Gastrocnemius medialis (tissue), 4 donors: ENCODE data around the gene AKAP8L. TPM values are rescaled to one million over a fixed set of nuclear protein-coding genes. Genes with fewer than 3 reads are reported as not detected.

Experiments
- ATAC-seq, 2 donors: fragments of 150-250 bp; one replicate each; pipeline ENCODE4 v1.9.1; 2016
- DNase-seq, 2 donors: peaks; one replicate each; pipeline ENCODE4 v3.0.0-alpha.2; 2019
- H3K27ac ChIP-seq, 4 donors: fragments of 200-600 bp; sonication (generic); 1 replicate in 1 of 4; 2 replicates in 3 of 4; pipeline ENCODE4 v1.5.1; 2016 to 2018; ENCODE audit warnings: mild to moderate bottlenecking in 2 of 4, moderate library complexity in 1 of 4
- H3K27me3 ChIP-seq, 3 donors: fragments of 200-600 bp; sonication (generic) in 2 of 3; 1 replicate in 1 of 3; 2 replicates in 2 of 3; pipeline versions ENCODE4 v1.5.1 to v1.6.0; 2016 to 2019; ENCODE audit warnings: mild to moderate bottlenecking in 1 of 3, moderate library complexity in 1 of 3
- H3K36me3 ChIP-seq, 2 donors: fragments of 200-600 bp; sonication (generic) in 1 of 2; one replicate each; pipeline ENCODE4 v1.5.1; 2017 to 2018
- H3K4me1 ChIP-seq, 2 donors: fragments of 200-600 bp; sonication (generic) in 1 of 2; one replicate each; pipeline ENCODE4 v1.5.1; 2016 to 2017; ENCODE audit warnings: mild to moderate bottlenecking in 2 of 2
- H3K4me3 ChIP-seq, 4 donors: fragments of 200-600 bp; sonication (generic) in 3 of 4; 1 replicate in 1 of 4; 2 replicates in 3 of 4; pipeline ENCODE4 v1.5.1; 2016 to 2019; ENCODE audit warnings: mild to moderate bottlenecking in 2 of 4
- H3K9me3 ChIP-seq, 3 donors: fragments of 200-600 bp; sonication (generic) in 2 of 3; 1 replicate in 1 of 3; 2 replicates in 2 of 3; pipeline ENCODE4 v1.5.1; 2016 to 2019
- POLR2A ChIP-seq, 2 donors: fragments of 450-650 bp; IDR thresholded peaks; one replicate each; pipeline ENCODE4 v1.6.1; 2017; ENCODE audit warnings: antibody characterized with exemption in 2 of 2, mild to moderate bottlenecking in 2 of 2, moderate library complexity in 2 of 2
- in situ Hi-C, 4 donors: fragments of 200-750 bp; cut with MboI; loops; one replicate each; pipeline versions ENCODE4 v1.15.0 to v1.8.0; 2017; ENCODE audit warnings: low sequenced_read_pairs in 4 of 4
- intact Hi-C: fragments of 100-400 bp; cut with DNase I; formaldehyde crosslinking; loops from one replicate; pipeline ENCODE4 v1.15.1; 2023; ENCODE audit warnings: low total_unique reads
- total RNA-seq, 4 donors: library from RNA; depleted of rRNA; stranded (reverse); fragments of >200 nt; gene quantifications; one replicate each; pipeline versions ENCODE4 v1.1.0 to v1.2.3, GENCODE V29; 2016
- TF ChIP-seq, protein P1 (sequence below), 5 experiments: fragments of 450-650 bp in 3 of 5; fragments of 200-600 bp in 2 of 5; sonication (generic) in 2 of 5; IDR thresholded peaks in 4 of 5; conservative IDR thresholded peaks in 1 of 5; 1 replicate in 4 of 5; 2 replicates in 1 of 5; pipeline ENCODE4 v1.5.1; 2016 to 2019; ENCODE audit warnings: antibody characterized with exemption in 5 of 5, mild to moderate bottlenecking in 3 of 5, moderate library complexity in 3 of 5

AKAP8L gene
- total RNA-seq, 4 donors from 2014 or later: 69.3 to 142 (median 85.6) TPM

GRCh38 chr19:15453091-15453578 lies 34.3 kb upstream of the AKAP8L start:
- intact Hi-C loops (loop anchor here (2.0 kb wide), 2 partner anchors 74 to 328 kb away; partner anchors contain the start of gene AKAP8), in situ Hi-C loops (loop anchor here in 2 of 4 donors (10.0 to 25.0 kb wide), 2 partner anchors 102 to 109 kb away; no protein-coding TSS in a partner anchor)
- peaks cover 13 to 14% of the 10 kb centered on the region in 2 donors for H3K4me1 ChIP-seq
- no peaks in the 10 kb centered on the region for H3K36me3 ChIP-seq
- H3K4me3 ChIP-seq: peak overlapping the region; percentile 51 to 69 (median 58)
- H3K27me3 ChIP-seq: peaks cover 20 to 29% (median 21%) of the 10 kb centered on the region in 3 donors
- peak overlapping the region; percentile 87 to 99 (median 98) for H3K27ac ChIP-seq
- no peak for TF ChIP-seq POLR2A (IDR thresholded peaks at IDR 0.05)
- TF ChIP-seq, protein P1, sequence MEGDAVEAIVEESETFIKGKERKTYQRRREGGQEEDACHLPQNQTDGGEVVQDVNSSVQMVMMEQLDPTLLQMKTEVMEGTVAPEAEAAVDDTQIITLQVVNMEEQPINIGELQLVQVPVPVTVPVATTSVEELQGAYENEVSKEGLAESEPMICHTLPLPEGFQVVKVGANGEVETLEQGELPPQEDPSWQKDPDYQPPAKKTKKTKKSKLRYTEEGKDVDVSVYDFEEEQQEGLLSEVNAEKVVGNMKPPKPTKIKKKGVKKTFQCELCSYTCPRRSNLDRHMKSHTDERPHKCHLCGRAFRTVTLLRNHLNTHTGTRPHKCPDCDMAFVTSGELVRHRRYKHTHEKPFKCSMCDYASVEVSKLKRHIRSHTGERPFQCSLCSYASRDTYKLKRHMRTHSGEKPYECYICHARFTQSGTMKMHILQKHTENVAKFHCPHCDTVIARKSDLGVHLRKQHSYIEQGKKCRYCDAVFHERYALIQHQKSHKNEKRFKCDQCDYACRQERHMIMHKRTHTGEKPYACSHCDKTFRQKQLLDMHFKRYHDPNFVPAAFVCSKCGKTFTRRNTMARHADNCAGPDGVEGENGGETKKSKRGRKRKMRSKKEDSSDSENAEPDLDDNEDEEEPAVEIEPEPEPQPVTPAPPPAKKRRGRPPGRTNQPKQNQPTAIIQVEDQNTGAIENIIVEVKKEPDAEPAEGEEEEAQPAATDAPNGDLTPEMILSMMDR (IDR thresholded peaks at IDR 0.05 in 4 of 5, conservative IDR thresholded peaks at IDR 0.05 in 1 of 5): peak; percentile 23 to 40 (median 36)
- H3K9me3 ChIP-seq: no peaks in the 10 kb centered on the region
- DNase-seq (no peak), ATAC-seq (peak in 1 of 2 donors; percentile 7)

- intact Hi-C loops (loop anchor here (2.0 kb wide), 2 partner anchors 74 to 328 kb away; partner anchors contain the start of gene AKAP8), in situ Hi-C loops (loop anchor here in 2 of 4 donors (10.0 to 25.0 kb wide), 2 partner anchors 102 to 110 kb away; no protein-coding TSS in a partner anchor)
- peak; percentile 88 to 92 for TF ChIP-seq POLR2A (IDR thresholded peaks at IDR 0.05)
- TF ChIP-seq, protein P1 (IDR thresholded peaks at IDR 0.05 in 4 of 5, conservative IDR thresholded peaks at IDR 0.05 in 1 of 5): no peak
- Histone ChIP-seq H3K9me3 (no peaks in the 10 kb centered on the region), H3K36me3 (no peaks in the 10 kb centered on the region), H3K27me3 (peaks cover 16 to 23% (median 16%) of the 10 kb centered on the region in 3 donors), H3K27ac (peak overlapping the region; percentile 87 to 99 (median 98)), H3K4me1 (peaks cover 13 to 14% of the 10 kb centered on the region in 2 donors), H3K4me3 (peak overlapping the region; percentile 51 to 69 (median 58))
- DNase-seq (peak; percentile 86 to 96), ATAC-seq (peak; percentile 60 to 71)
These were observed 33.6 kb upstream of the AKAP8L start for GRCh38 chr19:15452111-15453047.

GRCh38 chr19:15450528-15450890 lies 31.7 kb upstream of the AKAP8L start:
- no peaks in the 10 kb centered on the region for H3K9me3 ChIP-seq
- intact Hi-C loops: no loop called here
- no peak overlapping the region for H3K4me3 ChIP-seq
- peaks cover 23 to 24% of the 10 kb centered on the region in 2 donors for H3K4me1 ChIP-seq
- peaks cover 0 to 7% (median under 1%) of the 10 kb centered on the region in 3 donors for H3K27me3 ChIP-seq
- TF ChIP-seq, protein P1 (IDR thresholded peaks at IDR 0.05 in 4 of 5, conservative IDR thresholded peaks at IDR 0.05 in 1 of 5): no peak
- TF ChIP-seq POLR2A (IDR thresholded peaks at IDR 0.05): no peak
- no peak for ATAC-seq
- H3K36me3 ChIP-seq: no peaks in the 10 kb centered on the region
- no peak for DNase-seq
- in situ Hi-C loops: loop anchor here in 2 of 4 donors (10.0 to 25.0 kb wide), 2 partner anchors 104 to 112 kb away; no protein-coding TSS in a partner anchor
- H3K27ac ChIP-seq: peak overlapping the region; percentile 87 to 99 (median 98)

- no peaks in the 10 kb centered on the region for H3K36me3 ChIP-seq
- DNase-seq (peak; percentile 59 to 84), ATAC-seq (peak; percentile 32 to 34)
- intact Hi-C loops (loop anchor here (5.0 to 10.0 kb wide), 3 partner anchors 118 to 885 kb away; partner anchors contain the start of gene BRD4), in situ Hi-C loops (loop anchor here (10.0 to 25.0 kb wide), 3 partner anchors 105 to 188 kb away; no protein-coding TSS in a partner anchor)
- H3K4me1 ChIP-seq: peaks cover 30% of the 10 kb centered on the region in 2 donors
- TF ChIP-seq POLR2A (IDR thresholded peaks at IDR 0.05): peak; percentile 64 to 67
- TF ChIP-seq, protein P1 (IDR thresholded peaks at IDR 0.05 in 4 of 5, conservative IDR thresholded peaks at IDR 0.05 in 1 of 5): no peak
- no peaks in the 10 kb centered on the region for H3K9me3 ChIP-seq
- peaks cover 0 to under 1% (median 0%) of the 10 kb centered on the region in 3 donors for H3K27me3 ChIP-seq
- peak within 1 kb of the TSS; percentile 87 to 99 (median 98) for H3K27ac ChIP-seq
- peak within 1 kb of the TSS; percentile 69 to 84 (median 79) for H3K4me3 ChIP-seq
These were observed 31.1 kb upstream of the AKAP8L start, which contains the start of gene WIZ for GRCh38 chr19:15449620-15450527. Gene WIZ (minus strand): TSS chr19:15449956. CDS start chr19:15448307, 1,649 bp downstream.
